Vagina (tissue), 2 donors: ENCODE data around the gene LRRC45. TPM values are rescaled to one million over a fixed set of nuclear protein-coding genes. Genes with fewer than 3 reads are reported as not detected.

Experiments
- DNase-seq, 2 donors: peaks; one replicate each; pipeline ENCODE4 v3.0.0-alpha.2; 2017; ENCODE audit errors: extremely low spot score in 2 of 2
- H3K27ac ChIP-seq: fragments of 200-600 bp; sonication (generic); one replicate; pipeline ENCODE4 v1.5.1; 2019
- H3K27me3 ChIP-seq: fragments of 200-600 bp; sonication (generic); one replicate; pipeline ENCODE4 v1.5.1; 2019
- H3K36me3 ChIP-seq, 2 donors: fragments of 200-600 bp; sonication (generic); one replicate each; pipeline ENCODE4 v1.5.1; 2017 to 2019
- H3K4me1 ChIP-seq: fragments of 200-600 bp; sonication (generic); one replicate; pipeline ENCODE4 v1.5.1; 2019
- H3K4me3 ChIP-seq, 2 donors: fragments of 200-600 bp; sonication (generic); 1 replicate in 1 of 2; 2 replicates in 1 of 2; pipeline ENCODE4 v1.5.1; 2016 to 2019
- H3K9me3 ChIP-seq: fragments of 200-600 bp; sonication (generic); one replicate; pipeline ENCODE4 v1.5.1; 2019
- CTCF ChIP-seq, 3 experiments: fragments of 450-650 bp in 2 of 3; fragments of 200-600 bp in 1 of 3; sonication (generic) in 1 of 3; IDR thresholded peaks; one replicate each; pipeline ENCODE4 v1.5.1; 2017 to 2019; ENCODE audit warnings: antibody characterized with exemption in 3 of 3, mild to moderate bottlenecking in 2 of 3, moderate library complexity in 2 of 3
- POLR2A ChIP-seq, 2 donors: fragments of 450-650 bp; IDR thresholded peaks; one replicate each; pipeline ENCODE4 v1.6.1; 2017; ENCODE audit warnings: antibody characterized with exemption in 2 of 2, mild to moderate bottlenecking in 2 of 2, moderate library complexity in 2 of 2
- POLR2AphosphoS5 ChIP-seq, 2 donors: sonication (generic); formaldehyde crosslinking; IDR thresholded peaks; one replicate each; pipeline ENCODE4 v1.9.0; 2017; ENCODE audit warnings: antibody characterized with exemption in 2 of 2, mild to moderate bottlenecking in 2 of 2, low read depth in 1 of 2; ENCODE audit not compliant: insufficient read depth in 1 of 2
- intact Hi-C: fragments of 100-400 bp; cut with DNase I; formaldehyde crosslinking; loops from one replicate; pipeline ENCODE4 v1.15.1; 2023
- total RNA-seq: library from RNA; depleted of rRNA; stranded (reverse); fragments of >200 nt; gene quantifications from one replicate; pipeline ENCODE4 v1.2.3, GENCODE V29; 2016

Gene LRRC45
- total RNA-seq, 1 donor from 2014 or later = 14.0 TPM

GRCh38 chr17:82078433-82078832 is 55.3 kb downstream of the LRRC45 start:
- Histone ChIP-seq H3K9me3 (no peaks in the 10 kb centered on the region), H3K27me3 (no peaks in the 10 kb centered on the region), H3K4me3 (peak overlapping the region in 1 of 2 donors; percentile 16), H3K36me3 (peaks cover 0 to 48% of the 10 kb centered on the region in 2 donors), H3K27ac (peak overlapping the region; percentile 8), H3K4me1 (peaks cover 16% of the 10 kb centered on the region)
- TF ChIP-seq POLR2AphosphoS5 (IDR thresholded peaks at IDR 0.05; ENCODE audit: insufficient read depth in 1 of 2, low read depth in 1 of 2) (no peak), POLR2A (IDR thresholded peaks at IDR 0.05) (no peak), CTCF (IDR thresholded peaks at IDR 0.05) (no peak)
- intact Hi-C loops = no loop called here
- no peak for DNase-seq

DNA sequence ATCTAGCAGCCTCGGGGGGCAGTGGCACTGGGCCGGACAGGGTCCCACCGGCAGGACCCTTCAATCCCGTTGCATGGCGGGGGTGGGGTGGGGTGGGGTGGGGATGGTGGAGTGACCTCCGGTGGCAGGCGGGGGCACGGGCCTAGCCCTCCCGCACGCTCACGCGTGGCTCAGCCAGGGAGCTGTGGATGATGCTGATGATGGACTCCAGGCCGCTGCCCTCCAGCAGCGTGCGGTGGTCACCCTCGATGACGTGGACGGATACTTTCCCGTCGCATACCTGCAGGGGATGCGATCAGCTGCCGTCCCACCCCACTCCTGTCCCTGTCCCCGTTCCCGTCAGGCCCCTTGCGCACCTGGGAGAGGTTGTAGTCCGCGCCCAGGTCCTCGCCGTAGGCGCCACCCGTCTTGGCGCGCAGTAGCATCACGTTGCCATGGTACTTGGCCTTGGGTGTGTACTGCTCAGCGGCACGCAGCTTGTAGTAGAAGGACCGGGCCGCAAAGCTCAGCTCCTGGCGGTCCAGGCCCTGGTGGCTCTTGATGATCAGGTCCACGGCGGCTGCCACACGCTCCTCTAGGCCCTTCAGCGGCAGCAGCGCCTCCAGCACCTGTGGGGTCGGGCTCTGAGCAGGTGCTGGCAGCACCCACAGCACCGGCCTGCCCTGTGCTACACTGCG is 56.0 kb downstream of the LRRC45 start:
- H3K4me3 ChIP-seq = no peak overlapping the region
- H3K36me3 ChIP-seq = peaks cover 0 to 55% of the 10 kb centered on the region in 2 donors
- H3K9me3 ChIP-seq = no peaks in the 10 kb centered on the region
- TF ChIP-seq POLR2A (IDR thresholded peaks at IDR 0.05) (no peak), CTCF (IDR thresholded peaks at IDR 0.05) (no peak), POLR2AphosphoS5 (IDR thresholded peaks at IDR 0.05; ENCODE audit: insufficient read depth in 1 of 2, low read depth in 1 of 2) (no peak)
- intact Hi-C loops = no loop called here
- no peaks in the 10 kb centered on the region for H3K27me3 ChIP-seq
- H3K27ac ChIP-seq = no peak overlapping the region
- no peak for DNase-seq
- peaks cover 16% of the 10 kb centered on the region for H3K4me1 ChIP-seq

DNA sequence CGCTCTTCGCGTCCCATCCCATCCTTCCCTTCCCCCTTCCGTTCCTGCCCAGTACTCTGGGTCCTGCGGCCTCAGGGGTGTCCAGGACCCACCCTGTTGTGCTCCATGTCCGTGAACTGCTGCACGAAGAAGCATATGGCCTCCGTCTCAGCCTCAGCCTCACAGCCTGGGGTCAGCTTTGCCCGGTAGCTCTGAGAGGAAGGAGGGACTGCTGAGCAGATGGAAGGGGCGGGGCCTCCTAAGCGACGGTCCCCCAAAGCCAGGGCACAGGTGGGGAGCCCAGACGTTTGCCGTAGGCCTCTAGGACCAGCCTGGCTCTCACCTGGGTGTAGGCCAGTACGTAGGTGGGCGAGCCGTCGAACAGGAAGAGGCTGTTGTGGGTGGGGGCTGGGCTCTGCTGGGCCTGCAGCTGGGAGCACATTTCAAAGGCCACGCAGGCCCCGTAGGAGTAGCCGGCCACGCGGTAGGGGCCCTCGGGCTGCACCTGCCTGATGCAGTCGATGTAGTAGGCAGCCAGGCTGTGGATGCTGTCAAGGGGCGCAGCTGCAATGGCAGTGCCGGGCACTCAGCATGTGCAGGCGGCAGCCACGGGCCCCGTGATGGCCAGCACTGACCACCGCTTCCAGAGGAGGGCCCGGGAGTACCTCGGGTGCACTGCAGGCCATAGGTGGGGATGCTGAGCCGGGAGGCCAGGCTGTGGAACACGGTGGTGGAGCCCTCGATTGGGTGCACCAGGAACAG is 57.1 kb downstream of the LRRC45 start:
- no peaks in the 10 kb centered on the region for H3K27me3 ChIP-seq
- peaks cover 16% of the 10 kb centered on the region for H3K4me1 ChIP-seq
- H3K4me3 ChIP-seq = no peak overlapping the region
- peaks cover 0 to 66% of the 10 kb centered on the region in 2 donors for H3K36me3 ChIP-seq
- DNase-seq = no peak
- TF ChIP-seq POLR2A (IDR thresholded peaks at IDR 0.05) (no peak), POLR2AphosphoS5 (IDR thresholded peaks at IDR 0.05; ENCODE audit: insufficient read depth in 1 of 2, low read depth in 1 of 2) (no peak), CTCF (IDR thresholded peaks at IDR 0.05) (no peak)
- intact Hi-C loops = no loop called here
- no peaks in the 10 kb centered on the region for H3K9me3 ChIP-seq
- no peak overlapping the region for H3K27ac ChIP-seq

Other genes starting within 250 kb of the LRRC45 start
- not detected for gene GCGR, start 219.2 kb upstream of the LRRC45 start, total RNA-seq
- gene MCRIP1, start 190.0 kb upstream of the LRRC45 start, total RNA-seq = 64.1 TPM
- not detected for gene PPP1R27, start 188.3 kb upstream of the LRRC45 start, total RNA-seq
- 463 TPM for gene P4HB, start 162.8 kb upstream of the LRRC45 start, total RNA-seq
- gene ARHGDIA, start 152.0 kb upstream of the LRRC45 start, total RNA-seq = 120 TPM
- gene ALYREF, start 131.7 kb upstream of the LRRC45 start, total RNA-seq = 78.8 TPM
- 135 TPM for gene ANAPC11, start 131.6 kb upstream of the LRRC45 start, total RNA-seq
- 4.7 TPM for gene NPB, start 121.1 kb upstream of the LRRC45 start, total RNA-seq
- 28.0 TPM for gene PCYT2, start 111.9 kb upstream of the LRRC45 start, total RNA-seq
- 47.9 TPM for gene SIRT7, start 105.1 kb upstream of the LRRC45 start, total RNA-seq
- 18.9 TPM for gene MAFG, start 95.6 kb upstream of the LRRC45 start, total RNA-seq
- 9.1 TPM for gene PYCR1, start 86.0 kb upstream of the LRRC45 start, total RNA-seq
- gene MYADML2, start 76.1 kb upstream of the LRRC45 start, total RNA-seq = not detected
- gene NOTUM, start 62.1 kb upstream of the LRRC45 start, total RNA-seq = not detected
- gene ASPSCR1, start 45.7 kb upstream of the LRRC45 start, total RNA-seq = 31.2 TPM
- gene CENPX, start 427 bp upstream of the LRRC45 start, total RNA-seq = 101 TPM
- gene RAC3, start 8.4 kb downstream of the LRRC45 start, total RNA-seq = 12.8 TPM
- 106 TPM for gene DCXR, start 14.4 kb downstream of the LRRC45 start, total RNA-seq
- gene RFNG, start 28.5 kb downstream of the LRRC45 start, total RNA-seq = 61.4 TPM
- gene GPS1, start 28.6 kb downstream of the LRRC45 start, total RNA-seq = 80.3 TPM
- 72.4 TPM for gene DUS1L, start 42.5 kb downstream of the LRRC45 start, total RNA-seq
- 127 TPM for gene FASN, start 74.9 kb downstream of the LRRC45 start, total RNA-seq
- 26.5 TPM for gene CCDC57, start 189.5 kb downstream of the LRRC45 start, total RNA-seq
- gene SLC16A3, start 205.7 kb downstream of the LRRC45 start, total RNA-seq = 21.1 TPM